ENCODE data around the gene TBX6.

DNA sequence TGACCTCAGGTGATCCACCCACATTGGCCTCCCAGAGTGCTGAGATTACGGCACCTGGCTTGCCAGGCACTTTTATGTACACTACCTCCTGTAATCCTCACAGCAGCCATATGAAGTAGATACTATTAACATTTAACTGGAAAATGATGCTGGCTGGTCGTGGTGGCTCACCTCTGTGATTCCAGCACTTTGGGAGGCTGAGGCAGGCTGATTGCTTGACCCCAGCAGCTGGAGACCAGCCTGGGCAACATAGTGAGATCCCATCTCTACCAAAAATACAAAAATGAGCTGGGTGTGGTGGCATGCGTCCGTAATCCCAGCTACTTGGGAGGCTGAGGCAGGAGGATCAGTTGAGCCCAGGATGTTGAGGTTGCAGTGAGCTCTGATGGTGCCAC is 33.3 kb upstream of the TBX6 start:
- TF ChIP-seq POLR2A (IDR thresholded peaks at IDR 0.05) = no peak
- TF ChIP-seq, protein P1, sequence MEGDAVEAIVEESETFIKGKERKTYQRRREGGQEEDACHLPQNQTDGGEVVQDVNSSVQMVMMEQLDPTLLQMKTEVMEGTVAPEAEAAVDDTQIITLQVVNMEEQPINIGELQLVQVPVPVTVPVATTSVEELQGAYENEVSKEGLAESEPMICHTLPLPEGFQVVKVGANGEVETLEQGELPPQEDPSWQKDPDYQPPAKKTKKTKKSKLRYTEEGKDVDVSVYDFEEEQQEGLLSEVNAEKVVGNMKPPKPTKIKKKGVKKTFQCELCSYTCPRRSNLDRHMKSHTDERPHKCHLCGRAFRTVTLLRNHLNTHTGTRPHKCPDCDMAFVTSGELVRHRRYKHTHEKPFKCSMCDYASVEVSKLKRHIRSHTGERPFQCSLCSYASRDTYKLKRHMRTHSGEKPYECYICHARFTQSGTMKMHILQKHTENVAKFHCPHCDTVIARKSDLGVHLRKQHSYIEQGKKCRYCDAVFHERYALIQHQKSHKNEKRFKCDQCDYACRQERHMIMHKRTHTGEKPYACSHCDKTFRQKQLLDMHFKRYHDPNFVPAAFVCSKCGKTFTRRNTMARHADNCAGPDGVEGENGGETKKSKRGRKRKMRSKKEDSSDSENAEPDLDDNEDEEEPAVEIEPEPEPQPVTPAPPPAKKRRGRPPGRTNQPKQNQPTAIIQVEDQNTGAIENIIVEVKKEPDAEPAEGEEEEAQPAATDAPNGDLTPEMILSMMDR (IDR thresholded peaks at IDR 0.05) = no peak

Measured in heart left ventricle (tissue), 13 donors.